Mesendoderm (in vitro differentiated cells): Measurements from ENCODE around the gene TGFA.

Source experiments
- DNase-seq: peaks from one replicate; pipeline ENCODE4 v3.0.0; 2013
- H2AK5ac ChIP-seq: 2 replicates; pipeline ENCODE4 v1.6.1; 2013; ENCODE audit warnings: low read length, inconsistent platforms
- H2BK120ac ChIP-seq: 2 replicates; pipeline ENCODE4 v1.6.1; 2013; ENCODE audit warnings: low read depth, mild to moderate bottlenecking, low read length, moderate library complexity, mixed read lengths
- H2BK15ac ChIP-seq: replicated peaks from 2 replicates; pipeline ENCODE4 v1.6.1; 2013; ENCODE audit warnings: low read depth, mild to moderate bottlenecking, moderate library complexity
- H2BK5ac ChIP-seq: 2 replicates; pipeline ENCODE4 v1.6.1; 2013; ENCODE audit warnings: low read length, inconsistent platforms
- H3K18ac ChIP-seq: 2 replicates; pipeline ENCODE4 v1.6.1; 2013; ENCODE audit warnings: mild to moderate bottlenecking, low read length, mixed read lengths
- H3K23ac ChIP-seq: one replicate; pipeline ENCODE4 v1.6.1; 2013; ENCODE audit warnings: low read length
- H3K27ac ChIP-seq: 2 replicates; pipeline ENCODE4 v1.5.1; 2013; ENCODE audit warnings: low read depth, mild to moderate bottlenecking, inconsistent platforms, low read length, moderate library complexity
- H3K27me3 ChIP-seq: 2 replicates; pipeline ENCODE4 v1.6.1; 2013; ENCODE audit warnings: low read length, control low read depth, mild to moderate bottlenecking, inconsistent platforms; ENCODE audit not compliant: insufficient read depth, poor library complexity
- H3K36me3 ChIP-seq: 2 replicates; pipeline ENCODE4 v1.6.1; 2013; ENCODE audit warnings: low read length, inconsistent platforms; ENCODE audit not compliant: control insufficient read depth, insufficient read depth
- H3K4ac ChIP-seq: one replicate; pipeline ENCODE4 v1.6.1; 2013; ENCODE audit warnings: low read depth, mild to moderate bottlenecking, low read length, moderate library complexity
- H3K4me1 ChIP-seq: 2 replicates; pipeline ENCODE4 v1.6.1; 2013; ENCODE audit warnings: low read depth, low read length, inconsistent platforms; ENCODE audit not compliant: control insufficient read depth
- H3K4me2 ChIP-seq: 2 replicates; pipeline ENCODE4 v1.6.1; 2013; ENCODE audit warnings: low read length
- H3K4me3 ChIP-seq: 2 replicates; pipeline ENCODE4 v1.5.1; 2013; ENCODE audit warnings: mild to moderate bottlenecking, low read length
- H3K56ac ChIP-seq: one replicate; pipeline ENCODE4 v1.6.1; 2013; ENCODE audit warnings: low read length
- H3K79me1 ChIP-seq: 2 replicates; pipeline ENCODE4 v1.6.1; 2013; ENCODE audit warnings: low read length, inconsistent platforms
- H3K79me2 ChIP-seq: 2 replicates; pipeline ENCODE4 v1.6.1; 2013; ENCODE audit warnings: mild to moderate bottlenecking, low read length; ENCODE audit not compliant: control insufficient read depth, insufficient read depth
- H3K9ac ChIP-seq: 2 replicates; pipeline ENCODE4 v1.6.1; 2013; ENCODE audit warnings: low read length, inconsistent platforms
- H4K5ac ChIP-seq: one replicate; pipeline ENCODE4 v1.6.1; 2013; ENCODE audit warnings: low read length
- H4K8ac ChIP-seq: one replicate; pipeline ENCODE4 v1.6.1; 2013; ENCODE audit warnings: low read depth, mild to moderate bottlenecking, control low read depth, low read length, moderate library complexity
- WGBS: extraction: QIAGEN DNeasy Blood & Tissue Kit; methylation state at CpG from one replicate; pipeline ENCODE4 v1.1.7; 2013; ENCODE audit warnings: low lambda C conversion rate, missing lambda C conversion rate; ENCODE audit not compliant: insufficient coverage; ENCODE audit errors: extremely low coverage; 5-methylcytosine and 5-hydroxymethylcytosine counted together

The TGFA gene

GRCh38 chr2:70515938-70516337, 37.7 kb downstream of the TGFA start:
- WGBS: no CpG with 5 or more reads among the region's 4 CpGs

GRCh38 chr2:70514612-70515055, 39.0 kb downstream of the TGFA start:
- DNase-seq: no peak

More at GRCh38 chr2:70515938-70516337, 37.7 kb downstream of the TGFA start:
- Histone ChIP-seq H3K79me2 (no peaks in the 10 kb centered on the region), H3K79me1 (no peaks in the 10 kb centered on the region), H2AK5ac (no peak overlapping the region), H3K4me1 (peaks cover 2% of the 10 kb centered on the region), H3K27ac (no peak overlapping the region), H3K56ac (no peak overlapping the region), H3K27me3 (no peaks in the 10 kb centered on the region), H3K23ac (no peak overlapping the region), H3K36me3 (no peaks in the 10 kb centered on the region), H3K4me3 (no peak overlapping the region), H4K8ac (no peak overlapping the region), H2BK120ac (no peak overlapping the region), H2BK5ac (no peak overlapping the region), H3K4ac (no peak overlapping the region), H4K5ac (no peak overlapping the region), H3K4me2 (no peak overlapping the region), H2BK15ac (no peak overlapping the region), H3K18ac (no peak overlapping the region), H3K9ac (no peak overlapping the region)
- no peak for DNase-seq

GRCh38 chr2:70513738-70514137, 39.9 kb downstream of the TGFA start:
- Histone ChIP-seq H3K4me2 (no peak overlapping the region), H2BK120ac (no peak overlapping the region), H3K4ac (no peak overlapping the region), H3K27ac (no peak overlapping the region), H2BK15ac (no peak overlapping the region), H3K4me3 (no peak overlapping the region), H2AK5ac (no peak overlapping the region), H3K4me1 (peaks cover 5% of the 10 kb centered on the region), H3K36me3 (no peaks in the 10 kb centered on the region), H2BK5ac (no peak overlapping the region), H3K27me3 (no peaks in the 10 kb centered on the region), H3K56ac (no peak overlapping the region), H3K79me1 (no peaks in the 10 kb centered on the region), H3K79me2 (no peaks in the 10 kb centered on the region), H3K9ac (no peak overlapping the region), H3K23ac (no peak overlapping the region), H4K8ac (no peak overlapping the region), H4K5ac (no peak overlapping the region), H3K18ac (no peak overlapping the region)
- DNase-seq: no peak
- no CpG with 5 or more reads among the region's 4 CpGs for WGBS

More at GRCh38 chr2:70514612-70515055, 39.0 kb downstream of the TGFA start:
- H3K4me1 ChIP-seq: peaks cover 4% of the 10 kb centered on the region
- no peaks in the 10 kb centered on the region for H3K79me1 ChIP-seq
- WGBS: no CpG with 5 or more reads among the region's 15 CpGs
- H2BK15ac ChIP-seq: no peak overlapping the region
- H3K27ac ChIP-seq: no peak overlapping the region
- H3K27me3 ChIP-seq: no peaks in the 10 kb centered on the region
- no peak overlapping the region for H3K4me2 ChIP-seq
- H3K56ac ChIP-seq: no peak overlapping the region
- no peak overlapping the region for H3K18ac ChIP-seq
- H3K23ac ChIP-seq: no peak overlapping the region
- H3K36me3 ChIP-seq: no peaks in the 10 kb centered on the region
- no peak overlapping the region for H3K4me3 ChIP-seq
- no peak overlapping the region for H2BK120ac ChIP-seq
- H3K79me2 ChIP-seq: no peaks in the 10 kb centered on the region
- H2BK5ac ChIP-seq: no peak overlapping the region
- H3K9ac ChIP-seq: no peak overlapping the region
- no peak overlapping the region for H4K5ac ChIP-seq
- H2AK5ac ChIP-seq: no peak overlapping the region
- H3K4ac ChIP-seq: no peak overlapping the region
- H4K8ac ChIP-seq: no peak overlapping the region

GRCh38 chr2:70511971-70512729, 41.5 kb downstream of the TGFA start:
- no peak for DNase-seq
- H3K79me1 ChIP-seq: no peaks in the 10 kb centered on the region
- H3K79me2 ChIP-seq: no peaks in the 10 kb centered on the region
- H3K27ac ChIP-seq: no peak overlapping the region
- H3K4ac ChIP-seq: no peak overlapping the region
- WGBS: no CpG with 5 or more reads among the region's 8 CpGs
- H3K4me2 ChIP-seq: no peak overlapping the region
- no peak overlapping the region for H2BK5ac ChIP-seq
- H3K4me3 ChIP-seq: no peak overlapping the region
- no peak overlapping the region for H3K23ac ChIP-seq
- no peak overlapping the region for H2AK5ac ChIP-seq
- H3K56ac ChIP-seq: no peak overlapping the region
- no peaks in the 10 kb centered on the region for H3K27me3 ChIP-seq
- no peak overlapping the region for H2BK120ac ChIP-seq
- no peaks in the 10 kb centered on the region for H3K36me3 ChIP-seq
- no peak overlapping the region for H4K5ac ChIP-seq
- peaks cover 5% of the 10 kb centered on the region for H3K4me1 ChIP-seq
- no peak overlapping the region for H3K9ac ChIP-seq
- no peak overlapping the region for H3K18ac ChIP-seq
- no peak overlapping the region for H4K8ac ChIP-seq
- H2BK15ac ChIP-seq: no peak overlapping the region

- H3K36me3 ChIP-seq: no peaks in the 10 kb centered on the region
- H3K79me2 ChIP-seq: no peaks in the 10 kb centered on the region
- H3K56ac ChIP-seq: no peak overlapping the region
- H2BK120ac ChIP-seq: no peak overlapping the region
- H3K18ac ChIP-seq: no peak overlapping the region
- H3K4ac ChIP-seq: no peak overlapping the region
- no peak overlapping the region for H3K4me2 ChIP-seq
- no peak overlapping the region for H4K8ac ChIP-seq
- H3K9ac ChIP-seq: no peak overlapping the region
- H3K27ac ChIP-seq: no peak overlapping the region
- WGBS: no CpG with 5 or more reads among the region's 1 CpG
- no peak overlapping the region for H2BK15ac ChIP-seq
- H3K27me3 ChIP-seq: no peaks in the 10 kb centered on the region
- peaks cover 9% of the 10 kb centered on the region for H3K4me1 ChIP-seq
- no peak overlapping the region for H3K23ac ChIP-seq
- no peak overlapping the region for H2BK5ac ChIP-seq
- no peak overlapping the region for H2AK5ac ChIP-seq
- DNase-seq: no peak
- H4K5ac ChIP-seq: no peak overlapping the region
- H3K79me1 ChIP-seq: no peaks in the 10 kb centered on the region
- H3K4me3 ChIP-seq: no peak overlapping the region
Observed at GRCh38 chr2:70510313-70510712, 43.3 kb downstream of the TGFA start.

GRCh38 chr2:70509565-70509964, 44.1 kb downstream of the TGFA start:
- Histone ChIP-seq H3K36me3 (no peaks in the 10 kb centered on the region), H3K4ac (no peak overlapping the region), H4K5ac (no peak overlapping the region), H3K79me1 (no peaks in the 10 kb centered on the region), H2BK5ac (no peak overlapping the region), H3K79me2 (no peaks in the 10 kb centered on the region), H4K8ac (no peak overlapping the region), H3K4me1 (peaks cover 9% of the 10 kb centered on the region), H3K23ac (no peak overlapping the region), H3K4me2 (no peak overlapping the region), H2BK120ac (no peak overlapping the region), H2BK15ac (no peak overlapping the region), H3K18ac (no peak overlapping the region), H3K27me3 (no peaks in the 10 kb centered on the region), H3K56ac (no peak overlapping the region), H2AK5ac (no peak overlapping the region), H3K4me3 (no peak overlapping the region), H3K27ac (no peak overlapping the region), H3K9ac (no peak overlapping the region)
- DNase-seq: no peak
- no CpG with 5 or more reads among the region's 3 CpGs for WGBS
